HCT116 (cell line): ENCODE results near the gene PRR5L. TPM values are rescaled to one million over a fixed set of nuclear protein-coding genes. Genes with fewer than 3 reads are reported as not detected.

Experiments
- ATAC-seq: fragments of 200-7000 bp; cut with Tn5 transposase; 2 replicates; pipeline ENCODE4 v1.9.1; 2020; ENCODE audit warnings: mild to moderate bottlenecking, moderate library complexity
- BruUV-seq: library from RNA; stranded (reverse); fragments of 400-500 nt; replicated peaks from 2 replicates; lab custom pipeline; 2021; lab: Mats Ljungman, UMichigan
- CTCF ChIA-PET: fragments of 300-600 bp; sonication (Branson Sonifier 250); formaldehyde crosslinking; loops from one replicate; lab custom pipeline; 2021; ENCODE audit warnings: antibody characterized with exemption; lab: Charles Lee
- POLR2A ChIA-PET: fragments of 300-600, 350-600 bp; sonication (Branson Sonifier 250); formaldehyde crosslinking; loops from one replicate; lab custom pipeline; 2021; ENCODE audit warnings: antibody characterized with exemption; lab: Charles Lee
- RAD21 ChIA-PET, 2 experiments: fragments of 300-600 bp; sonication (Branson Sonifier 250); formaldehyde crosslinking; loops; one replicate each; lab custom pipeline; 2023; ENCODE audit warnings: low total read pairs in 2 of 2; ENCODE audit not compliant: uncharacterized antibody in 2 of 2, unreplicated experiment in 2 of 2, low non-redundant PET in 1 of 2; lab: Charles Lee
- DNase-seq: peaks from one replicate; pipeline ENCODE4 v3.0.0-alpha.2; 2010; ENCODE audit warnings: low read depth, low spot score
- H2AFZ ChIP-seq: fragments of 200-600 bp; shearing (Covaris generic), sonication (generic); 2 replicates; pipeline ENCODE4 v1.6.1; 2017; ENCODE audit warnings: low read depth, mixed run types, mixed read lengths, antibody characterized with exemption, low read length; ENCODE audit not compliant: poor library complexity, severe bottlenecking
- H3K27ac ChIP-seq: 2 replicates; pipeline ENCODE4 v1.5.1; 2012; ENCODE audit warnings: low read depth, low read length
- H3K27me3 ChIP-seq: fragments of 200-600 bp; sonication (generic); 2 replicates; pipeline ENCODE4 v1.6.1; 2016; ENCODE audit warnings: mixed run types, low read length, mixed read lengths; ENCODE audit not compliant: insufficient read depth
- H3K36me3 ChIP-seq, 2 experiments: fragments of 200-500 bp in 1 of 2; fragments of 200-600 bp in 1 of 2; sonication (Bioruptor generic) in 1 of 2; sonication (generic) in 1 of 2; 2 replicates each; pipeline versions ENCODE4 v1.5.1 to v1.6.1; 2014 to 2016; ENCODE audit warnings: low read length in 2 of 2, inconsistent platforms in 1 of 2, mixed read lengths in 1 of 2, mixed run types in 1 of 2; ENCODE audit not compliant: insufficient read depth in 2 of 2, control insufficient read depth in 1 of 2
- H3K4me1 ChIP-seq, 2 experiments: fragments of 200-600 bp in 1 of 2; sonication (generic) in 1 of 2; 2 replicates each; pipeline versions ENCODE4 v1.5.1 to v1.6.1; 2012 to 2017; ENCODE audit warnings: low read length in 2 of 2, inconsistent platforms in 1 of 2, mild to moderate bottlenecking in 1 of 2, mixed read lengths in 1 of 2, mixed run types in 1 of 2, moderate library complexity in 1 of 2; ENCODE audit not compliant: insufficient read depth in 2 of 2, control insufficient read depth in 1 of 2
- H3K4me2 ChIP-seq: fragments of 200-600 bp; sonication (generic); 2 replicates; pipeline ENCODE4 v1.6.1; 2017; ENCODE audit warnings: mixed run types, low read length, mixed read lengths
- H3K4me3 ChIP-seq, 2 experiments: fragments of 200-600 bp in 1 of 2; sonication (generic) in 1 of 2; replicated peaks in 1 of 2; 2 replicates each; pipeline ENCODE4 v1.5.1; 2011 to 2016; ENCODE audit warnings: low read length in 2 of 2, control low read depth in 1 of 2, low read depth in 1 of 2, mild to moderate bottlenecking in 1 of 2, mixed read lengths in 1 of 2, mixed run types in 1 of 2
- H3K79me2 ChIP-seq: fragments of 200-600 bp; sonication (generic); 2 replicates; pipeline ENCODE4 v1.6.1; 2017; ENCODE audit warnings: mild to moderate bottlenecking, mixed run types, low read length, moderate library complexity, mixed read lengths; ENCODE audit not compliant: insufficient read depth
- H3K9ac ChIP-seq: fragments of 200-600 bp; sonication (generic); 2 replicates; pipeline ENCODE4 v1.6.1; 2016; ENCODE audit warnings: low read length, mixed read lengths
- H3K9me2 ChIP-seq: fragments of 200-600 bp; sonication (generic), shearing (Covaris generic); 2 replicates; pipeline ENCODE4 v1.6.1; 2017; ENCODE audit warnings: mixed run types, mild to moderate bottlenecking, moderate library complexity; ENCODE audit not compliant: insufficient read depth
- H3K9me3 ChIP-seq, 2 experiments: fragments of 200-500 bp in 1 of 2; fragments of 200-600 bp in 1 of 2; sonication (Bioruptor generic) in 1 of 2; sonication (generic) in 1 of 2; 2 replicates each; pipeline ENCODE4 v1.6.1; 2014 to 2017; ENCODE audit warnings: low read length in 2 of 2, mixed read lengths in 2 of 2, inconsistent platforms in 1 of 2, low read depth in 1 of 2, mild to moderate bottlenecking in 1 of 2, mixed run types in 1 of 2, moderate library complexity in 1 of 2; ENCODE audit not compliant: control insufficient read depth in 1 of 2, insufficient read depth in 1 of 2
- H4K20me1 ChIP-seq: fragments of 200-600 bp; sonication (generic), shearing (Covaris generic); 2 replicates; pipeline ENCODE4 v1.6.1; 2017; ENCODE audit warnings: mixed run types, mild to moderate bottlenecking, moderate library complexity; ENCODE audit not compliant: insufficient read depth
- CBX3 ChIP-seq: IDR thresholded peaks from 2 replicates; pipeline ENCODE4 v1.6.1; 2012; ENCODE audit warnings: low read depth
- CEBPB ChIP-seq: IDR thresholded peaks from 2 replicates; pipeline ENCODE4 v1.6.1; 2012; ENCODE audit warnings: low read depth
- EGR1 ChIP-seq: IDR thresholded peaks from 2 replicates; pipeline ENCODE4 v1.6.1; 2012; ENCODE audit warnings: low read depth
- FOSL1 ChIP-seq: IDR thresholded peaks from 2 replicates; pipeline ENCODE4 v1.6.1; 2012; ENCODE audit warnings: low read depth
- JUND ChIP-seq: IDR thresholded peaks from 2 replicates; pipeline ENCODE4 v1.6.1; 2012
- POLR2AphosphoS5 ChIP-seq: IDR thresholded peaks from 2 replicates; pipeline ENCODE4 v1.6.1; 2011; ENCODE audit warnings: mild to moderate bottlenecking, low read depth, low read length, moderate library complexity
- RAD21 ChIP-seq: IDR thresholded peaks from 2 replicates; pipeline ENCODE4 v1.6.1; 2012; ENCODE audit warnings: low read depth, mild to moderate bottlenecking
- SIN3A ChIP-seq: IDR thresholded peaks from 2 replicates; pipeline ENCODE4 v1.6.1; 2012; ENCODE audit warnings: low read depth
- SP1 ChIP-seq: IDR thresholded peaks from 2 replicates; pipeline ENCODE4 v1.6.1; 2012; ENCODE audit warnings: low read depth
- ZFX ChIP-seq: fragments of 450-650 bp; IDR thresholded peaks from 2 replicates; pipeline ENCODE4 v1.6.1; 2017
- ZNF274 ChIP-seq: fragments of 200-500 bp; sonication (Bioruptor generic); IDR thresholded peaks from 2 replicates; pipeline ENCODE4 v1.6.1; 2014; ENCODE audit warnings: mild to moderate bottlenecking, low read depth, low read length, inconsistent platforms
- intact Hi-C: fragments of 100-400 bp; cut with micrococcal nuclease; formaldehyde crosslinking; loops from 2 replicates; pipeline ENCODE4 v1.10.0; 2022
- total RNA-seq: library from RNA; stranded (reverse); gene quantifications from one replicate; pipeline ENCODE4 v1.2.1, GENCODE V29; 2021; ENCODE audit not compliant: unreplicated experiment
- TF ChIP-seq, protein P1 (sequence below): IDR thresholded peaks from 2 replicates; pipeline ENCODE4 v1.6.1; 2012
- TF ChIP-seq, protein P2 (sequence below): IDR thresholded peaks from 2 replicates; pipeline ENCODE4 v1.6.1; 2012

PRR5L gene
- total RNA-seq, 1 experiment from 2014 or later: 0.47 TPM

DNA sequence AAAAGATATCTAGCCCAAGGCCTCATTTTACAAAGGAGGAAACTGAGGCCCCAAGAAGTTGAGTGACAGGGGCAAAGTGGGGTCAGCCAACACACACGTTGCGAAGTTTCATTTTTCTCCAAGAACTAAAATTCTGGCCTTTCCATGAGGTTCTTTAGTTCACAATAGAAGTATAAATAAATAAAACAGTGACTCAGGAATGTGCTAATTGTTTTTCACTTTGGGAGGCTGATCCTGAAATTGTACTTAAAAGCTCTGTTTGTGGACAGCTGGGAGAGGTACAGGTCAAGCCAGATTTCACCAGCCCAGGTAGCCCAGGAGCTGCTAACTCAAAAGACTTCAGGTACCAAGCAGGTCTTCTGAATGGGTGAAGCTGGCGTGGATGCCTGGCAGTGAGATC, 108.7 kb downstream of the PRR5L start:
- H3K79me2 ChIP-seq: no peaks in the 10 kb centered on the region
- H3K9ac ChIP-seq: no peak overlapping the region
- no peak for DNase-seq
- no peak overlapping the region for H3K27ac ChIP-seq
- ChIA-PET POLR2A (no interaction called here), CTCF (no interaction called here), RAD21 (no interaction called here)
- no peak overlapping the region for H3K4me2 ChIP-seq
- peaks cover 6% of the 10 kb centered on the region; the same call in 1 of the 2 replicates for H3K27me3 ChIP-seq
- H3K4me3 ChIP-seq: no peak overlapping the region
- no peaks in the 10 kb centered on the region for H4K20me1 ChIP-seq
- intact Hi-C loops: no loop called here
- no peaks in the 10 kb centered on the region for H3K36me3 ChIP-seq
- H3K4me1 ChIP-seq: no peaks in the 10 kb centered on the region
- no peak for ATAC-seq
- H2AFZ ChIP-seq: no peak overlapping the region
- no peaks in the 10 kb centered on the region for H3K9me3 ChIP-seq
- no TSS peak for BruUV-seq
- TF ChIP-seq JUND (no peak), FOSL1 (no peak), SIN3A (no peak), POLR2AphosphoS5 (no peak), CEBPB (no peak), ZFX (no peak), SP1 (no peak), EGR1 (no peak), ZNF274 (no peak), RAD21 (no peak)
- TF ChIP-seq, protein P1, sequence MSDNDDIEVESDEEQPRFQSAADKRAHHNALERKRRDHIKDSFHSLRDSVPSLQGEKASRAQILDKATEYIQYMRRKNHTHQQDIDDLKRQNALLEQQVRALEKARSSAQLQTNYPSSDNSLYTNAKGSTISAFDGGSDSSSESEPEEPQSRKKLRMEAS: no peak
- TF ChIP-seq, protein P2, sequence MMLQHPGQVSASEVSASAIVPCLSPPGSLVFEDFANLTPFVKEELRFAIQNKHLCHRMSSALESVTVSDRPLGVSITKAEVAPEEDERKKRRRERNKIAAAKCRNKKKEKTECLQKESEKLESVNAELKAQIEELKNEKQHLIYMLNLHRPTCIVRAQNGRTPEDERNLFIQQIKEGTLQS: no peak
- no peaks in the 10 kb centered on the region for H3K9me2 ChIP-seq

DNA sequence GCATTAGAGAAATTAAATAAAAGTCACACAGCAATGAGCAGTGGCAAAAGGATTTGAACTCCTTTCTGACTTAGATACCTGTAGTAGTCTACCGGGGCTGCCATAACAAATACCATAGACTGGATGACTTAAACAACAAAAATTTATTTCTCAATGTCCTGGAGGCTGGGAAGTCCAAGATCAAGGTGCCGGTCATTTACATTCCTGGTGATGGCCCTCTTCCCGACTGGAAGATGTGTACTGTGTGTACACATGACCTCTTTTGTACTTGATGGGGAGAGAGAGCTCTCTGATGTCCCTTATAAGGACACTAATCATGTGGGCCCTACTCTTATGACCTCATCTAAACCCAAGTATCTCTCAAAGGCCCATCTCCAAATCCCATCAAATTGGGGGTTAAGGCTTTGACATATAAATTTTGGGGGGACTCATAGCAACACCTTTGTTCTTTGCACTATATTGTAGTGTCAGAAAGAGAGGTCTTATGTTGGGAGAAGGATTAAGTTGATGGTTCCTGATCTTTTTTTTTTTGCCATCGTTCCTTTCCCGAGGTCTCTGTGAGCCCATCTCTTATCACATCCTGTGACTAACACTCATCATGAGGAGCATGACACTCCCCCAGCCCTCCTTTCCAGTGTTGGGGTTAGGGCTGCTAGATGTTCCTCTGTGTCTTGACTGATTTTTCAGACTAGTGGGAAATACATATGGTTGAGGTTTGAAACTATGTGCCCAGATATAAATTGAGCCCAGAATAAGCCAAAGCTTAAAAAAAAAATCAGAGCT, 109.7 kb downstream of the PRR5L start:
- Histone ChIP-seq H3K79me2 (no peaks in the 10 kb centered on the region), H2AFZ (no peak overlapping the region), H3K9ac (no peak overlapping the region), H4K20me1 (no peaks in the 10 kb centered on the region), H3K9me2 (no peaks in the 10 kb centered on the region), H3K4me1 (no peaks in the 10 kb centered on the region), H3K4me2 (no peak overlapping the region)
- CTCF ChIA-PET: no interaction called here
- RAD21 ChIA-PET: no interaction called here
- intact Hi-C loops: no loop called here
- BruUV-seq: no TSS peak
- POLR2A ChIA-PET: no interaction called here
- no peak for TF ChIP-seq CBX3
- TF ChIP-seq, all 23 proteins: peak for 0
- ATAC-seq (no peak), DNase-seq (no peak)
- Histone ChIP-seq H3K4me3 (no peak overlapping the region), H3K27ac (no peak overlapping the region), H3K36me3 (no peaks in the 10 kb centered on the region), H3K27me3 (peaks cover 6% of the 10 kb centered on the region; the same call in 1 of the 2 replicates), H3K9me3 (no peaks in the 10 kb centered on the region)
